Measurements from ENCODE around the gene TMTC1. TPM values are rescaled to one million over a fixed set of nuclear protein-coding genes. Genes with fewer than 3 reads are reported as not detected.

TMTC1 gene
- total RNA-seq, 2 experiments from 2014 or later = not detected

DNA sequence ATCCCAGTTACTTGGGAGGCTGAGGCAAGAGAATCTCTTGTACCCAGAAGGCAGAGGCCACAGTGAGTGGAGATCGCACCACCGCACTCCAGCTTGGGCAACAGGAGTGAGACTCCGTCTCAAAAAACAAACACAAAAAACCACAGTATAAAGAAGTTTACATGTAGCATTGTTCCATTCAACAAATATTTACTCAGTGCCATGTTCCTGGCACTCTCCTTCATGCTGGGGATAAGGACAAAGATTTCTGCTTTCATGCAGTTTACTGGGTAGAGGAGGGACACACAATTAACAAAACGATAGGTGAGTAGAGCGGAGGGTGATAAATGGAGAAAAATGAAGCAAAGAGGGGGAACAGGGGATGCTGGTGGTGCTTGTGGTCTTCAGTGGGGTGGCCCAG is 218.0 kb downstream of the TMTC1 start:
- Mint-ChIP-seq H3K9me3 (no peaks in the 10 kb centered on the region), H3K4me3 (no peak overlapping the region), H3K36me3 (ENCODE audit: low read depth) (no peaks in the 10 kb centered on the region), H3K4me1 (ENCODE audit: low read depth) (no peaks in the 10 kb centered on the region), H3K27ac (no peak overlapping the region), H3K27me3 (peaks cover 49% of the 10 kb centered on the region)
- ChIA-PET POLR2A (no interaction called here), CTCF (no interaction called here)
- DNase-seq = no peak
- no peak for ATAC-seq (ENCODE audit: poor library complexity)
- no peak overlapping the region for H3K4me3 ChIP-seq (ENCODE audit: low read length)
- peaks cover 0 to 6% of the 10 kb centered on the region in 2 experiments for H3K27me3 ChIP-seq (ENCODE audit: control insufficient read depth in 1 of 2, insufficient read depth in 2 of 2, low read length in 2 of 2)
- intact Hi-C loops (cut with DNase I, micrococcal nuclease) = no loop called here
- no peaks in the 10 kb centered on the region for H3K36me3 ChIP-seq (ENCODE audit: insufficient read depth, low read length)
- no peaks in the 10 kb centered on the region for H3K4me1 ChIP-seq (ENCODE audit: insufficient read depth, low read length)
- peaks cover 0 to 3% of the 10 kb centered on the region in 2 experiments for H3K9me3 ChIP-seq (ENCODE audit: control insufficient read depth in 1 of 2, insufficient read depth in 1 of 2, low read length in 2 of 2)
- H3K27ac ChIP-seq (ENCODE audit: low read depth in 1 of 2, low read length in 2 of 2) = no peak overlapping the region
- TF ChIP-seq, protein P1, sequence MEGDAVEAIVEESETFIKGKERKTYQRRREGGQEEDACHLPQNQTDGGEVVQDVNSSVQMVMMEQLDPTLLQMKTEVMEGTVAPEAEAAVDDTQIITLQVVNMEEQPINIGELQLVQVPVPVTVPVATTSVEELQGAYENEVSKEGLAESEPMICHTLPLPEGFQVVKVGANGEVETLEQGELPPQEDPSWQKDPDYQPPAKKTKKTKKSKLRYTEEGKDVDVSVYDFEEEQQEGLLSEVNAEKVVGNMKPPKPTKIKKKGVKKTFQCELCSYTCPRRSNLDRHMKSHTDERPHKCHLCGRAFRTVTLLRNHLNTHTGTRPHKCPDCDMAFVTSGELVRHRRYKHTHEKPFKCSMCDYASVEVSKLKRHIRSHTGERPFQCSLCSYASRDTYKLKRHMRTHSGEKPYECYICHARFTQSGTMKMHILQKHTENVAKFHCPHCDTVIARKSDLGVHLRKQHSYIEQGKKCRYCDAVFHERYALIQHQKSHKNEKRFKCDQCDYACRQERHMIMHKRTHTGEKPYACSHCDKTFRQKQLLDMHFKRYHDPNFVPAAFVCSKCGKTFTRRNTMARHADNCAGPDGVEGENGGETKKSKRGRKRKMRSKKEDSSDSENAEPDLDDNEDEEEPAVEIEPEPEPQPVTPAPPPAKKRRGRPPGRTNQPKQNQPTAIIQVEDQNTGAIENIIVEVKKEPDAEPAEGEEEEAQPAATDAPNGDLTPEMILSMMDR (IDR thresholded peaks at IDR 0.05) = no peak

DNA sequence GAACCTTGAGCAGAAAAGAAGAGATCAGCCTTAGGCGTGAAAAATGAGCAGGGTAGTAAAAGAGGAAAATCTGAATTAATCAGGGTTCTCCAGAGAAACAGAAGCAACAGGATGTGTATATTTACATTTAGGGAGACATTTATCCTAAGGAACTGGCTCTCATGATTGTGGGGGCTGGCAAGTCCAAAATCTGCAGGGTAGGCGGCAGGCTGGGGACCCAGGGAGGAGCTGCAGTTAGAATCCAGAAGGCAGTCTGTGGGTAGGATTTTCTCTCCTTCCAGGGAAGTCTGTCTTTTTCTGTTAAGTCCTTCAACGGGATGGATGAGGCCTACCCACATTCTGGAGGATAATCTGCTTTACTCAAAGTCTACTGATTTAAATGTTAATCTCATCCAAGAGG is 218.8 kb downstream of the TMTC1 start:
- DNase-seq = no peak
- H3K9me3 Mint-ChIP-seq = no peaks in the 10 kb centered on the region
- ATAC-seq (ENCODE audit: poor library complexity) = no peak
- Histone ChIP-seq H3K4me3 (ENCODE audit: low read length) (no peak overlapping the region), H3K27ac (ENCODE audit: low read depth in 1 of 2, low read length in 2 of 2) (no peak overlapping the region), H3K27me3 (ENCODE audit: control insufficient read depth in 1 of 2, insufficient read depth in 2 of 2, low read length in 2 of 2) (peaks cover 0 to 6% of the 10 kb centered on the region in 2 experiments), H3K9me3 (ENCODE audit: control insufficient read depth in 1 of 2, insufficient read depth in 1 of 2, low read length in 2 of 2) (peaks cover 0 to 3% of the 10 kb centered on the region in 2 experiments), H3K36me3 (ENCODE audit: insufficient read depth, low read length) (no peaks in the 10 kb centered on the region), H3K4me1 (ENCODE audit: insufficient read depth, low read length) (no peaks in the 10 kb centered on the region)
- CTCF ChIA-PET = no interaction called here
- H3K4me3 Mint-ChIP-seq = no peak overlapping the region
- H3K27ac Mint-ChIP-seq = no peak overlapping the region
- no peaks in the 10 kb centered on the region for H3K4me1 Mint-ChIP-seq (ENCODE audit: low read depth)
- POLR2A ChIA-PET = no interaction called here
- H3K27me3 Mint-ChIP-seq = peaks cover 49% of the 10 kb centered on the region
- intact Hi-C loops (cut with DNase I, micrococcal nuclease) = no loop called here
- H3K36me3 Mint-ChIP-seq (ENCODE audit: low read depth) = no peaks in the 10 kb centered on the region
- TF ChIP-seq, protein P1 (IDR thresholded peaks at IDR 0.05) = no peak

DNA sequence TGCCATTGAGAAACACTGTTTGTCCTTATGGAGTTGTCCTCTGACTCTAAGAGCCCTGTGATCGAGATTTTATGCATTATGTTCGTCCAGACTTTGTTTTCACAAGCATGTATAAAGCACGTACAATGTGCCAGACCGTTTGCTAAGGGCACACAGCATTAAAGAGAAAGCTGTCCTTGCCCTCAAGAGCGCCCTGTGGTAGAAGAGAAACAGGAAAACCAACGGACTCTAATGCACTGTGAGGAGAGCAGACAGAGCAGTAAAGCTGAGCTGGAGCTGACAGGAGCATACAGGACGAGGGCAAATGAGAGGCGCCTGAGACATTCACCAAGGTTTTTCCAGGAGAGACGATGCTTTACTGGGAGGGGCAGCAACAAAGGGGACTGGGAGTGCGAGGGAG is 220.1 kb downstream of the TMTC1 start:
- TF ChIP-seq, protein P1 (IDR thresholded peaks at IDR 0.05) = no peak
- ATAC-seq (ENCODE audit: poor library complexity) (no peak), DNase-seq (no peak)
- POLR2A ChIA-PET = no interaction called here
- intact Hi-C loops (cut with DNase I, micrococcal nuclease) = no loop called here
- Histone ChIP-seq H3K4me1 (ENCODE audit: insufficient read depth, low read length) (no peaks in the 10 kb centered on the region), H3K27me3 (ENCODE audit: control insufficient read depth in 1 of 2, insufficient read depth in 2 of 2, low read length in 2 of 2) (peaks cover 0 to 6% of the 10 kb centered on the region in 2 experiments), H3K27ac (ENCODE audit: low read depth in 1 of 2, low read length in 2 of 2) (no peak overlapping the region), H3K36me3 (ENCODE audit: insufficient read depth, low read length) (no peaks in the 10 kb centered on the region), H3K4me3 (ENCODE audit: low read length) (no peak overlapping the region), H3K9me3 (ENCODE audit: control insufficient read depth in 1 of 2, insufficient read depth in 1 of 2, low read length in 2 of 2) (peaks cover 0 to 3% of the 10 kb centered on the region in 2 experiments)
- no peaks in the 10 kb centered on the region for H3K4me1 Mint-ChIP-seq (ENCODE audit: low read depth)
- H3K9me3 Mint-ChIP-seq = no peaks in the 10 kb centered on the region
- no peak overlapping the region for H3K4me3 Mint-ChIP-seq
- no peak overlapping the region for H3K27ac Mint-ChIP-seq
- CTCF ChIA-PET = no interaction called here
- H3K27me3 Mint-ChIP-seq = peaks cover 54% of the 10 kb centered on the region
- no peaks in the 10 kb centered on the region for H3K36me3 Mint-ChIP-seq (ENCODE audit: low read depth)

Data from CD4-positive, alpha-beta T cell (primary cell).